DND-41 (cell line): Measurements from ENCODE around the gene MORF4L1.

Experiments used
- ATAC-seq: fragments of 200-7000 bp; cut with Tn5 transposase; 3 replicates; pipeline ENCODE4 v1.9.1; 2021; ENCODE audit warnings: low read depth; ENCODE audit not compliant: insufficient read depth
- DNase-seq: peaks from one replicate; pipeline ENCODE4 v3.0.0-alpha.2; 2020
- H2AFZ ChIP-seq: 2 replicates; pipeline ENCODE4 v1.6.0; 2012; ENCODE audit warnings: low read depth, low read length
- H3K27ac ChIP-seq: 2 replicates; pipeline ENCODE4 v1.5.1; 2012; ENCODE audit warnings: low read length, inconsistent platforms
- H3K27me3 ChIP-seq: fragments of 200-600 bp; sonication (generic); 2 replicates; pipeline ENCODE4 v1.6.0; 2012; ENCODE audit warnings: low read length, mild to moderate bottlenecking, inconsistent platforms; ENCODE audit not compliant: insufficient read depth, poor library complexity
- H3K36me3 ChIP-seq: 2 replicates; pipeline ENCODE4 v1.5.1; 2012; ENCODE audit warnings: low read length, inconsistent platforms; ENCODE audit not compliant: insufficient read depth
- H3K4me1 ChIP-seq: 2 replicates; pipeline ENCODE4 v1.5.1; 2012; ENCODE audit warnings: mild to moderate bottlenecking, low read length; ENCODE audit not compliant: insufficient read depth
- H3K4me2 ChIP-seq: 2 replicates; pipeline ENCODE4 v1.6.0; 2012; ENCODE audit warnings: mild to moderate bottlenecking, moderate library complexity, low read length, inconsistent platforms; ENCODE audit not compliant: insufficient read depth
- H3K4me3 ChIP-seq, 2 experiments: fragments of 200-600 bp in 1 of 2; shearing (Covaris generic) in 1 of 2; 2 replicates each; pipeline ENCODE4 v1.5.1; 2012 to 2016; ENCODE audit warnings: inconsistent platforms in 2 of 2, low read length in 2 of 2, mild to moderate bottlenecking in 2 of 2, low read depth in 1 of 2, moderate library complexity in 1 of 2
- H3K79me2 ChIP-seq: 2 replicates; pipeline ENCODE4 v1.6.0; 2012; ENCODE audit warnings: low read length, inconsistent platforms; ENCODE audit not compliant: insufficient read depth
- H3K9ac ChIP-seq: 2 replicates; pipeline ENCODE4 v1.6.0; 2012; ENCODE audit warnings: low read depth, mild to moderate bottlenecking, inconsistent platforms, low read length, moderate library complexity
- H3K9me3 ChIP-seq: 2 replicates; pipeline ENCODE4 v1.5.1; 2012; ENCODE audit warnings: low read length, moderate library complexity, mild to moderate bottlenecking, inconsistent platforms; ENCODE audit not compliant: insufficient read depth, severe bottlenecking
- H4K20me1 ChIP-seq: 2 replicates; pipeline ENCODE4 v1.6.0; 2012; ENCODE audit warnings: low read length; ENCODE audit not compliant: insufficient read depth
- EZH2 ChIP-seq: IDR thresholded peaks from 3 replicates; pipeline ENCODE4 v1.6.1; 2012; ENCODE audit warnings: borderline replicate concordance, low read depth, mild to moderate bottlenecking, moderate library complexity, low read length, inconsistent platforms; ENCODE audit not compliant: severe bottlenecking
- TF ChIP-seq, protein P1 (sequence below): IDR thresholded peaks from 2 replicates; pipeline ENCODE4 v1.5.1; 2012; ENCODE audit warnings: borderline replicate concordance, low read length, moderate library complexity, mild to moderate bottlenecking; ENCODE audit not compliant: poor library complexity, severe bottlenecking; ENCODE audit errors: extremely low read depth

Gene MORF4L1

GRCh38 chr15:78933187-78933822, 60.6 kb downstream of the MORF4L1 start:
- TF ChIP-seq EZH2, result no peak
- TF ChIP-seq, protein P1, sequence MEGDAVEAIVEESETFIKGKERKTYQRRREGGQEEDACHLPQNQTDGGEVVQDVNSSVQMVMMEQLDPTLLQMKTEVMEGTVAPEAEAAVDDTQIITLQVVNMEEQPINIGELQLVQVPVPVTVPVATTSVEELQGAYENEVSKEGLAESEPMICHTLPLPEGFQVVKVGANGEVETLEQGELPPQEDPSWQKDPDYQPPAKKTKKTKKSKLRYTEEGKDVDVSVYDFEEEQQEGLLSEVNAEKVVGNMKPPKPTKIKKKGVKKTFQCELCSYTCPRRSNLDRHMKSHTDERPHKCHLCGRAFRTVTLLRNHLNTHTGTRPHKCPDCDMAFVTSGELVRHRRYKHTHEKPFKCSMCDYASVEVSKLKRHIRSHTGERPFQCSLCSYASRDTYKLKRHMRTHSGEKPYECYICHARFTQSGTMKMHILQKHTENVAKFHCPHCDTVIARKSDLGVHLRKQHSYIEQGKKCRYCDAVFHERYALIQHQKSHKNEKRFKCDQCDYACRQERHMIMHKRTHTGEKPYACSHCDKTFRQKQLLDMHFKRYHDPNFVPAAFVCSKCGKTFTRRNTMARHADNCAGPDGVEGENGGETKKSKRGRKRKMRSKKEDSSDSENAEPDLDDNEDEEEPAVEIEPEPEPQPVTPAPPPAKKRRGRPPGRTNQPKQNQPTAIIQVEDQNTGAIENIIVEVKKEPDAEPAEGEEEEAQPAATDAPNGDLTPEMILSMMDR, result no peak
- H3K79me2 ChIP-seq, result no peaks in the 10 kb centered on the region
- no peaks in the 10 kb centered on the region for H4K20me1 ChIP-seq
- H3K27me3 ChIP-seq, result no peaks in the 10 kb centered on the region
- H3K4me3 ChIP-seq, result no peak overlapping the region
- H3K4me2 ChIP-seq, result no peak overlapping the region
- H3K9ac ChIP-seq, result no peak overlapping the region
- H3K4me1 ChIP-seq, result peaks cover 13% of the 10 kb centered on the region
- no peak overlapping the region for H2AFZ ChIP-seq
- DNase-seq (no peak), ATAC-seq (no peak)
- H3K36me3 ChIP-seq, result no peaks in the 10 kb centered on the region
- no peak overlapping the region for H3K27ac ChIP-seq
- no peaks in the 10 kb centered on the region for H3K9me3 ChIP-seq

- H3K4me2 ChIP-seq, result no peak overlapping the region
- H3K27ac ChIP-seq, result no peak overlapping the region
- peaks cover 13% of the 10 kb centered on the region for H3K4me1 ChIP-seq
- H3K79me2 ChIP-seq, result no peaks in the 10 kb centered on the region
- no peaks in the 10 kb centered on the region for H3K9me3 ChIP-seq
- no peaks in the 10 kb centered on the region for H3K36me3 ChIP-seq
- H3K4me3 ChIP-seq, result no peak overlapping the region
- TF ChIP-seq EZH2, result no peak
- TF ChIP-seq, protein P1, result no peak
- ATAC-seq, result no peak
- no peak overlapping the region for H3K9ac ChIP-seq
- no peak for DNase-seq
- no peaks in the 10 kb centered on the region for H4K20me1 ChIP-seq
- no peaks in the 10 kb centered on the region for H3K27me3 ChIP-seq
- H2AFZ ChIP-seq, result no peak overlapping the region
Observed at GRCh38 chr15:78933823-78934654, 61.3 kb downstream of the MORF4L1 start.

DNA sequence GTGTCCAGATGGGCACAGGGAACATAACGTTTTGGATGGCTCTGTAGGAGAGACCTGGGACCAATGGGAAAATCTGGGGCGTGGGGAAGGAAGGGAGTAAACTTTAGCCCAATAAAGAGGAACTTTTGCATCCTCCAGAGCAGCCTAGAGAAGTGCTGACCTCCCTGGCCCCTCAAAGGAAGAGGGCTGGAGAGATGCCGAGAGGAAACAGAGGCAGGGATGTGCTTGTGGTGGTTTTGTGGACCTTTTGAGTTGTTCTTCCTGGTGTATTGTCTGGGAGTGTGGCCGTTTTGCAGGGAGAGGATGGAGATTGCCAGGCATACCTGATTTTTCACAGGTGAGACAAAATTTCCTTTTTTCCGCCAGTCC, 61.9 kb downstream of the MORF4L1 start:
- TF ChIP-seq, protein P1, result no peak
- no peak for TF ChIP-seq EZH2
- no peak overlapping the region for H3K4me3 ChIP-seq
- no peaks in the 10 kb centered on the region for H3K79me2 ChIP-seq
- no peak overlapping the region for H3K9ac ChIP-seq
- H3K4me1 ChIP-seq, result peaks cover 13% of the 10 kb centered on the region
- no peaks in the 10 kb centered on the region for H3K36me3 ChIP-seq
- H2AFZ ChIP-seq, result no peak overlapping the region
- H3K27ac ChIP-seq, result no peak overlapping the region
- H4K20me1 ChIP-seq, result no peaks in the 10 kb centered on the region
- DNase-seq (no peak), ATAC-seq (no peak)
- H3K4me2 ChIP-seq, result no peak overlapping the region
- H3K9me3 ChIP-seq, result no peaks in the 10 kb centered on the region
- no peaks in the 10 kb centered on the region for H3K27me3 ChIP-seq
